HepG2 (cell line): ENCODE measurements around the gene ZNF445. TPM values are rescaled to one million over a fixed set of nuclear protein-coding genes. Genes with fewer than 3 reads are reported as not detected.
A peak's percentile ranks its signal among the peaks of the same experiment; 100 is the strongest.

Experiments used
- AKAP8 ChIP-seq: sonication (generic); formaldehyde crosslinking; IDR thresholded peaks from 2 replicates; pipeline ENCODE4 v1.5.1; 2020; ENCODE audit warnings: mild to moderate bottlenecking, missing genetic modification reagents
- ATF7-NPFF ChIP-seq: sonication (generic); formaldehyde crosslinking; IDR thresholded peaks from 2 replicates; pipeline ENCODE4 v1.8.1; 2023; ENCODE audit warnings: mild to moderate bottlenecking, low read depth, missing genetic modification reagents, moderate library complexity
- KMT2A ChIP-seq: sonication (generic); formaldehyde crosslinking; IDR thresholded peaks from 2 replicates; pipeline ENCODE4 v1.4.0; 2020; ENCODE audit warnings: missing genetic modification reagents
- LRRFIP1 ChIP-seq: sonication (generic); formaldehyde crosslinking; conservative IDR thresholded peaks from 2 replicates; pipeline ENCODE4 v1.4.0; 2020; ENCODE audit warnings: missing genetic modification reagents
- SMYD3 ChIP-seq: sonication (generic); formaldehyde crosslinking; IDR thresholded peaks from 2 replicates; pipeline ENCODE4 v1.8.1; 2023; ENCODE audit warnings: mild to moderate bottlenecking, missing genetic modification reagents
- TBP ChIP-seq: sonication (generic); formaldehyde crosslinking; IDR thresholded peaks from 2 replicates; pipeline ENCODE4 v1.5.0; 2020; ENCODE audit warnings: missing genetic modification reagents
- ZMYM2 ChIP-seq: sonication (generic); formaldehyde crosslinking; IDR thresholded peaks from 2 replicates; pipeline ENCODE4 v1.8.0; 2022; ENCODE audit warnings: mild to moderate bottlenecking, missing genetic modification reagents
- ZNF10 ChIP-seq: sonication (generic); formaldehyde crosslinking; IDR thresholded peaks from 2 replicates; pipeline ENCODE4 v1.4.0; 2020; ENCODE audit warnings: mild to moderate bottlenecking, low read depth, missing genetic modification reagents, borderline replicate concordance
- ZNF138 ChIP-seq: sonication (generic); formaldehyde crosslinking; IDR thresholded peaks from 2 replicates; pipeline ENCODE4 v1.5.0; 2020; ENCODE audit warnings: mild to moderate bottlenecking, low read depth, missing genetic modification reagents
- ZNF333 ChIP-seq: sonication (generic); formaldehyde crosslinking; IDR thresholded peaks from 2 replicates; pipeline ENCODE4 v1.4.0; 2020; ENCODE audit warnings: mild to moderate bottlenecking, missing genetic modification reagents, borderline replicate concordance
- ZNF407 ChIP-seq: sonication (generic); formaldehyde crosslinking; IDR thresholded peaks from one replicate; pipeline ENCODE4 v1.5.1; 2020; ENCODE audit warnings: mild to moderate bottlenecking, missing genetic modification reagents; ENCODE audit errors: not compliant biosample characterization
- ZNF543 ChIP-seq: sonication (generic); formaldehyde crosslinking; IDR thresholded peaks from 2 replicates; pipeline ENCODE4 v1.4.0; 2020; ENCODE audit warnings: mild to moderate bottlenecking, missing genetic modification reagents
- ZNF639 ChIP-seq: conservative IDR thresholded peaks from 2 replicates; pipeline ENCODE4 v1.6.1; 2018; ENCODE audit warnings: missing genetic modification reagents
- ZNF660 ChIP-seq: sonication (generic); formaldehyde crosslinking; IDR thresholded peaks from 2 replicates; pipeline ENCODE4 v1.5.1; 2020; ENCODE audit warnings: mild to moderate bottlenecking, low read depth, missing genetic modification reagents, borderline replicate concordance
- ZNF891 ChIP-seq: sonication (generic); formaldehyde crosslinking; IDR thresholded peaks from 2 replicates; pipeline ENCODE4 v1.5.0; 2020; ENCODE audit warnings: mild to moderate bottlenecking, missing genetic modification reagents
- polyA plus RNA-seq, 8 experiments: library from polyadenylated mRNA; depleted of rRNA in 3 of 8; stranded (reverse) in 7 of 8; unstranded in 1 of 8; fragments of >200 nt; fragmentation: Illumina TruSeq in 4 of 8; extraction: Trizol in 4 of 8; gene quantifications; 2 replicates each; pipeline versions ENCODE4 v1.2.1 to v1.2.3, GENCODE V29; 2011 to 2016; ENCODE audit warnings: low read depth in 4 of 8, missing spikeins in 1 of 8, mixed read lengths in 1 of 8; ENCODE audit not compliant: insufficient read depth in 1 of 8
- total RNA-seq, 5 experiments: library from RNA; depleted of rRNA; stranded (reverse); fragments of >200 nt; fragmentation: Illumina TruSeq; extraction: Trizol; gene quantifications; 2 replicates each; pipeline ENCODE4 v1.2.3, GENCODE V29; 2016; ENCODE audit warnings: low read depth in 1 of 5

Gene ZNF445
- total and polyA plus RNA-seq, 2 of the 13 experiments (the other 11 are each of a cell fraction or from before 2014, with no cell fraction given) = 4.4 to 10.3 TPM

- TF ChIP-seq ZNF407 (CRISPR knock-in tag) (peak; percentile 26), AKAP8 (CRISPR knock-in tag) (no peak), ZNF10 (CRISPR knock-in tag) (no peak), ZMYM2 (CRISPR knock-in tag) (no peak), SMYD3 (CRISPR knock-in tag) (no peak; the same call in 1 of the 2 replicates), ZNF138 (CRISPR knock-in tag) (no peak; the same call in 1 of the 2 replicates), ATF7-NPFF (CRISPR knock-in tag) (no peak), ZNF333 (CRISPR knock-in tag) (no peak), ZNF660 (CRISPR knock-in tag) (no peak), KMT2A (peak; percentile 58; the same call in 1 of the 2 replicates), ZNF639 (CRISPR knock-in tag) (no peak), ZNF891 (CRISPR knock-in tag) (0 out of 2 replicates have a peak, but pooled peaks have one; percentile 40), LRRFIP1 (CRISPR knock-in tag) (no peak), ZNF543 (CRISPR knock-in tag) (no peak), TBP (CRISPR knock-in tag) (no peak)
Observed at GRCh38 chr3:44439499-44440295, 37.8 kb downstream of the ZNF445 start (continued).
